Fibroblast of lung (primary cell): ENCODE results near the gene CNTF.

Experiments used
- CTCF ChIP-seq, 2 donors: IDR thresholded peaks in 1 of 2; conservative IDR thresholded peaks in 1 of 2; 1 replicate in 1 of 2; 2 replicates in 1 of 2; pipeline ENCODE4 v1.5.1; 2011 to 2012; ENCODE audit warnings: low read length in 2 of 2, control low read depth in 1 of 2, inconsistent platforms in 1 of 2, low read depth in 1 of 2, mild to moderate bottlenecking in 1 of 2
- EZH2 ChIP-seq: IDR thresholded peaks from 2 replicates; pipeline ENCODE4 v1.5.1; 2012; ENCODE audit warnings: low read length, control low read depth, mild to moderate bottlenecking; ENCODE audit errors: missing control alignments

GRCh38 chr11:58616594-58616993 is 5.9 kb upstream of the CNTF start:
- no peak for TF ChIP-seq CTCF (conservative IDR thresholded peaks at IDR 0.05 in 1 of 2, IDR thresholded peaks at IDR 0.05 in 1 of 2; ENCODE audit: low read depth in 1 of 2, low read length in 2 of 2)
- no peak for TF ChIP-seq EZH2
